Keratinocyte (primary cell): Measurements from ENCODE around the gene AKAP13. TPM values are rescaled to one million over a fixed set of nuclear protein-coding genes. Genes with fewer than 3 reads are reported as not detected.

Experiments
- DNase-seq: peaks from one replicate; pipeline ENCODE4 v3.0.0-alpha.2; 2011; ENCODE audit warnings: low read depth, missing footprints, low spot score
- FAIRE-seq: peaks from 2 replicates; lab custom pipeline; 2011; peaks lifted over from hg19 to GRCh38; lab: Jason Lieb, UNC
- H2AFZ ChIP-seq: 2 replicates; pipeline ENCODE4 v1.6.0; 2012; ENCODE audit warnings: low read length, control low read depth, inconsistent platforms; ENCODE audit not compliant: control insufficient read depth
- H3K27ac ChIP-seq: 2 replicates; pipeline ENCODE4 v1.5.1; 2011; ENCODE audit warnings: low read length; ENCODE audit not compliant: control insufficient read depth, insufficient read depth
- H3K27me3 ChIP-seq: 3 replicates; pipeline ENCODE4 v1.6.0; 2011; ENCODE audit warnings: low read length; ENCODE audit not compliant: control insufficient read depth, insufficient read depth; ENCODE audit errors: extremely low read depth
- H3K36me3 ChIP-seq, 2 experiments: 2 replicates in 1 of 2; 3 replicates in 1 of 2; pipeline ENCODE4 v1.5.1; 2011; ENCODE audit warnings: low read length in 2 of 2, mild to moderate bottlenecking in 1 of 2; ENCODE audit not compliant: control insufficient read depth in 2 of 2, insufficient read depth in 2 of 2; ENCODE audit errors: extremely low read depth in 1 of 2
- H3K4me1 ChIP-seq: 3 replicates; pipeline ENCODE4 v1.5.1; 2011; ENCODE audit warnings: low read length; ENCODE audit not compliant: control insufficient read depth, insufficient read depth; ENCODE audit errors: extremely low read depth
- H3K4me2 ChIP-seq: 3 replicates; pipeline ENCODE4 v1.6.0; 2011; ENCODE audit warnings: low read depth, low read length; ENCODE audit not compliant: control insufficient read depth, insufficient read depth; ENCODE audit errors: extremely low read depth
- H3K4me3 ChIP-seq, 3 experiments: fragments of 200-600 bp in 1 of 3; sonication (generic) in 1 of 3; 2 replicates in 2 of 3; 3 replicates in 1 of 3; pipeline ENCODE4 v1.5.1; 2011 to 2016; ENCODE audit warnings: low read length in 3 of 3, mild to moderate bottlenecking in 3 of 3, control low read depth in 2 of 3, inconsistent platforms in 1 of 3, low read depth in 1 of 3, mixed read lengths in 1 of 3, mixed run types in 1 of 3, moderate library complexity in 1 of 3; ENCODE audit not compliant: control insufficient read depth in 2 of 3, insufficient read depth in 2 of 3; ENCODE audit errors: extremely low read depth in 1 of 3
- H3K79me2 ChIP-seq: 2 replicates; pipeline ENCODE4 v1.6.0; 2012; ENCODE audit warnings: low read length; ENCODE audit not compliant: control insufficient read depth, insufficient read depth
- H3K9ac ChIP-seq: 3 replicates; pipeline ENCODE4 v1.6.0; 2011; ENCODE audit warnings: low read length; ENCODE audit not compliant: control insufficient read depth, insufficient read depth; ENCODE audit errors: extremely low read depth
- H3K9me1 ChIP-seq: 3 replicates; pipeline ENCODE4 v1.6.0; 2011; ENCODE audit warnings: low read length; ENCODE audit not compliant: control insufficient read depth, insufficient read depth; ENCODE audit errors: extremely low read depth
- H3K9me3 ChIP-seq: 2 replicates; pipeline ENCODE4 v1.5.1; 2012; ENCODE audit warnings: low read depth, low read length; ENCODE audit not compliant: control insufficient read depth
- H4K20me1 ChIP-seq: 3 replicates; pipeline ENCODE4 v1.6.0; 2011; ENCODE audit warnings: low read length; ENCODE audit not compliant: control insufficient read depth, insufficient read depth; ENCODE audit errors: extremely low read depth
- EZH2 ChIP-seq: IDR thresholded peaks from one replicate; pipeline ENCODE4 v1.6.1; 2012; ENCODE audit warnings: inconsistent platforms, mild to moderate bottlenecking, low read length, moderate library complexity
- dilution Hi-C: fragments of 300-500 bp; cut with MboI; formaldehyde crosslinking; loops from one replicate; pipeline ENCODE4 v1.7.0; 2020; ENCODE audit warnings: low sequenced_read_pairs; ENCODE audit not compliant: extremely low pct_ligation_motif_present
- polyA plus RNA-seq, 5 experiments: library from polyadenylated mRNA; depleted of rRNA in 3 of 5; stranded (reverse) in 3 of 5; stranded (forward) in 1 of 5; unstranded in 1 of 5; fragments of >200 nt; gene quantifications; 1 replicate in 1 of 5; 2 replicates in 3 of 5; 3 replicates in 1 of 5; pipeline versions ENCODE4 v1.2.1 to v1.2.3, GENCODE V29; 2011 to 2012; ENCODE audit warnings: missing spikeins in 2 of 5, low read depth in 1 of 5, low replicate concordance in 1 of 5
- TF ChIP-seq, protein P1 (sequence below), 3 experiments: IDR thresholded peaks in 1 of 3; conservative IDR thresholded peaks in 1 of 3; optimal IDR thresholded peaks in 1 of 3; 2 replicates in 2 of 3; 3 replicates in 1 of 3; pipeline versions ENCODE3 to v1.5.1; 2011; ENCODE audit warnings: low read length in 3 of 3, mild to moderate bottlenecking in 3 of 3, moderate library complexity in 2 of 3, control low read depth in 1 of 3, inconsistent platforms in 1 of 3; ENCODE audit not compliant: insufficient read depth in 2 of 3; ENCODE audit errors: extremely low read depth in 1 of 3

The AKAP13 gene
- polyA plus RNA-seq, 1 donor (not counting 4 experiments of a cell fraction or from before 2014, with no cell fraction given): 16.7 TPM

DNA sequence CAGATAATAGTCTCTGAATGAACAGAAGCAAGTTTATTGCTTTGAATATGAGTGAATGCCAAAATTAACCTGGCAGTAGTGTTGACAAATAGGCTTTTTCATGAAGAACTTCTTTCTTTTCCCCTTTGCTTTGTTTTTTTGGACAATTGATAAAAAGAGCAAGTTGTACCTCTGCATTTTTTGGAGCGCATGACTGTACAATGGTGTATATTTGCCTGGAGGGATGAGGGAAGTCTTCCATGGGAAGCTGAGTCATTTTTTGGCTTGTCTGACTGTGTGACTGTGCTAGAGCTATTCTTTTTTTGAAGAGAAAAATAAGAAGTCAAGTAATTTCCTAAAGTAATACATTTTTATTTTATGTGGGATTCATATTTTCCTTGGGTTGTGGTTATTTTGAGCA lies 227.4 kb downstream of the AKAP13 start:
- Histone ChIP-seq H2AFZ (no peak overlapping the region), H3K36me3 (peaks cover 7% of the 10 kb centered on the region in 2 experiments), H3K4me1 (peaks cover 26% of the 10 kb centered on the region), H3K27me3 (no peaks in the 10 kb centered on the region), H3K4me3 (peak overlapping the region in 2 of 3 experiments; percentile 1 to 36), H3K9me3 (no peaks in the 10 kb centered on the region), H4K20me1 (no peaks in the 10 kb centered on the region), H3K9ac (peak overlapping the region; percentile 22), H3K4me2 (peak overlapping the region; percentile 72), H3K79me2 (no peaks in the 10 kb centered on the region), H3K9me1 (no peaks in the 10 kb centered on the region), H3K27ac (peak overlapping the region; percentile 80)
- FAIRE-seq (peak; percentile 75), DNase-seq (peak; percentile 67)
- dilution Hi-C loops: no loop called here
- TF ChIP-seq, protein P1, sequence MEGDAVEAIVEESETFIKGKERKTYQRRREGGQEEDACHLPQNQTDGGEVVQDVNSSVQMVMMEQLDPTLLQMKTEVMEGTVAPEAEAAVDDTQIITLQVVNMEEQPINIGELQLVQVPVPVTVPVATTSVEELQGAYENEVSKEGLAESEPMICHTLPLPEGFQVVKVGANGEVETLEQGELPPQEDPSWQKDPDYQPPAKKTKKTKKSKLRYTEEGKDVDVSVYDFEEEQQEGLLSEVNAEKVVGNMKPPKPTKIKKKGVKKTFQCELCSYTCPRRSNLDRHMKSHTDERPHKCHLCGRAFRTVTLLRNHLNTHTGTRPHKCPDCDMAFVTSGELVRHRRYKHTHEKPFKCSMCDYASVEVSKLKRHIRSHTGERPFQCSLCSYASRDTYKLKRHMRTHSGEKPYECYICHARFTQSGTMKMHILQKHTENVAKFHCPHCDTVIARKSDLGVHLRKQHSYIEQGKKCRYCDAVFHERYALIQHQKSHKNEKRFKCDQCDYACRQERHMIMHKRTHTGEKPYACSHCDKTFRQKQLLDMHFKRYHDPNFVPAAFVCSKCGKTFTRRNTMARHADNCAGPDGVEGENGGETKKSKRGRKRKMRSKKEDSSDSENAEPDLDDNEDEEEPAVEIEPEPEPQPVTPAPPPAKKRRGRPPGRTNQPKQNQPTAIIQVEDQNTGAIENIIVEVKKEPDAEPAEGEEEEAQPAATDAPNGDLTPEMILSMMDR (optimal IDR thresholded peaks at IDR 0.05 in 1 of 3, IDR thresholded peaks at IDR 0.05 in 1 of 3, conservative IDR thresholded peaks at IDR 0.05 in 1 of 3; ENCODE audit: extremely low read depth in 1 of 3, insufficient read depth in 2 of 3, low read length in 3 of 3): no peak
- no peak for TF ChIP-seq EZH2

DNA sequence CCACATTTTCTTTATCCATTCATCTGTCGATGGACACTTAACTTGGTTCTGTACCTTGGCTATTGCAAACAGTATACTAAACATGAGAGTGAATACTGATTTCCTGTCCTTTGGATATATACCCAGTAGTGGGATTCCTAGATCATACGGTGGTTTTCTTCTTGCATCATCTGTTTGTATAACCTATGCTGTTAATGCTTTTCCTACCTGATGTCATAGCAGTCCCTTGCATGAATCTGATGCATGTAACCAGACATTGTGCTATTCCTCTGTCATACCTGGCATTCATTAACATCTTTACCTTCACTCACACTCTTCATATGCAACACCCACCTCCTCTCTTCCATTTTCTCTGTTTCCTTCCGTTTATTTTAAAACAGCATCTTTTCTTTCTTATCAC lies 229.1 kb downstream of the AKAP13 start:
- Histone ChIP-seq H3K4me2 (no peak overlapping the region), H3K36me3 (peaks cover 0 to 2% of the 10 kb centered on the region in 2 experiments), H3K4me1 (peaks cover 26% of the 10 kb centered on the region), H3K9ac (no peak overlapping the region), H3K9me3 (no peaks in the 10 kb centered on the region), H3K4me3 (no peak overlapping the region), H3K9me1 (no peaks in the 10 kb centered on the region), H3K79me2 (no peaks in the 10 kb centered on the region), H2AFZ (no peak overlapping the region), H4K20me1 (no peaks in the 10 kb centered on the region), H3K27ac (no peak overlapping the region), H3K27me3 (no peaks in the 10 kb centered on the region)
- FAIRE-seq (no peak), DNase-seq (no peak)
- TF ChIP-seq, protein P1 (optimal IDR thresholded peaks at IDR 0.05 in 1 of 3, IDR thresholded peaks at IDR 0.05 in 1 of 3, conservative IDR thresholded peaks at IDR 0.05 in 1 of 3; ENCODE audit: extremely low read depth in 1 of 3, insufficient read depth in 2 of 3, low read length in 3 of 3): no peak
- TF ChIP-seq EZH2: no peak
- dilution Hi-C loops: no loop called here
